ENCODE data around the gene JADE3. TPM values are rescaled to one million over a fixed set of nuclear protein-coding genes. Genes with fewer than 3 reads are reported as not detected.

Gene JADE3
- polyA plus RNA-seq, 4 donors: 1.1 to 11.5 (median 2.4) TPM

- Histone ChIP-seq H3K9me3 (ENCODE audit: control insufficient read depth in 2 of 2, insufficient read depth in 1 of 2, low read depth in 1 of 2, low read length in 1 of 2) (no peaks in the 10 kb centered on the region), H3K27ac (ENCODE audit: low read depth in 1 of 3, low read length in 2 of 3) (peak overlapping the region in 1 of 3 donors; percentile 24), H3K4me3 (ENCODE audit: low read depth in 1 of 3, low read length in 3 of 3) (no peak overlapping the region), H3K27me3 (ENCODE audit: control insufficient read depth in 3 of 3, insufficient read depth in 3 of 3, low read length in 3 of 3) (no peaks in the 10 kb centered on the region), H3K4me1 (ENCODE audit: control insufficient read depth in 3 of 3, insufficient read depth in 2 of 3, low read depth in 1 of 3, low read length in 2 of 3) (peaks cover 0 to 7% (median 0%) of the 10 kb centered on the region in 3 donors), H3K36me3 (ENCODE audit: control insufficient read depth in 3 of 3, insufficient read depth in 2 of 3, low read depth in 1 of 3, low read length in 3 of 3) (peaks cover 0 to 11% (median 0%) of the 10 kb centered on the region in 3 donors)
- DNase-seq: no peak
- no peak for FAIRE-seq
- 3 to 65% (median 34%) methylated on average over 2 of the region's 2 CpGs for WGBS, 3 donors
Observed at GRCh38 chrX:47061238-47061919, 149.2 kb downstream of the JADE3 start.

GRCh38 chrX:47063179-47063578 lies 151.0 kb downstream of the JADE3 start:
- no peaks in the 10 kb centered on the region for H3K9me3 ChIP-seq (ENCODE audit: control insufficient read depth in 2 of 2, insufficient read depth in 1 of 2, low read depth in 1 of 2, low read length in 1 of 2)
- no peak overlapping the region for H3K27ac ChIP-seq (ENCODE audit: low read depth in 1 of 3, low read length in 2 of 3)
- no peaks in the 10 kb centered on the region for H3K27me3 ChIP-seq (ENCODE audit: control insufficient read depth in 3 of 3, insufficient read depth in 3 of 3, low read length in 3 of 3)
- WGBS, 3 donors: 69 to 93% (median 89%) methylated on average over 2 of the region's 2 CpGs
- peaks cover 0 to 4% (median 0%) of the 10 kb centered on the region in 3 donors for H3K36me3 ChIP-seq (ENCODE audit: control insufficient read depth in 3 of 3, insufficient read depth in 2 of 3, low read depth in 1 of 3, low read length in 3 of 3)
- no peak overlapping the region for H3K4me3 ChIP-seq (ENCODE audit: low read depth in 1 of 3, low read length in 3 of 3)
- peaks cover 0 to 8% (median 0%) of the 10 kb centered on the region in 3 donors for H3K4me1 ChIP-seq (ENCODE audit: control insufficient read depth in 3 of 3, insufficient read depth in 2 of 3, low read depth in 1 of 3, low read length in 2 of 3)
- DNase-seq: no peak
- FAIRE-seq: no peak

- WGBS, 3 donors: 36 to 46% (median 43%) methylated on average over 3 of the region's 3 CpGs
- H3K36me3 ChIP-seq (ENCODE audit: control insufficient read depth in 3 of 3, insufficient read depth in 2 of 3, low read depth in 1 of 3, low read length in 3 of 3): no peaks in the 10 kb centered on the region
- no peak overlapping the region for H3K27ac ChIP-seq (ENCODE audit: low read depth in 1 of 3, low read length in 2 of 3)
- H3K4me1 ChIP-seq (ENCODE audit: control insufficient read depth in 3 of 3, insufficient read depth in 2 of 3, low read depth in 1 of 3, low read length in 2 of 3): peaks cover 0 to 5% (median 0%) of the 10 kb centered on the region in 3 donors
- no peaks in the 10 kb centered on the region for H3K9me3 ChIP-seq (ENCODE audit: control insufficient read depth in 2 of 2, insufficient read depth in 1 of 2, low read depth in 1 of 2, low read length in 1 of 2)
- no peak for DNase-seq
- no peak overlapping the region for H3K4me3 ChIP-seq (ENCODE audit: low read depth in 1 of 3, low read length in 3 of 3)
- FAIRE-seq: no peak
- no peaks in the 10 kb centered on the region for H3K27me3 ChIP-seq (ENCODE audit: control insufficient read depth in 3 of 3, insufficient read depth in 3 of 3, low read length in 3 of 3)
Observed at GRCh38 chrX:47068214-47068613, 156.0 kb downstream of the JADE3 start.

- H3K4me3 ChIP-seq (ENCODE audit: low read depth in 1 of 3, low read length in 3 of 3): no peak overlapping the region
- DNase-seq (no peak), FAIRE-seq (no peak)
- peaks cover 0 to 5% (median 0%) of the 10 kb centered on the region in 3 donors for H3K4me1 ChIP-seq (ENCODE audit: control insufficient read depth in 3 of 3, insufficient read depth in 2 of 3, low read depth in 1 of 3, low read length in 2 of 3)
- no peaks in the 10 kb centered on the region for H3K36me3 ChIP-seq (ENCODE audit: control insufficient read depth in 3 of 3, insufficient read depth in 2 of 3, low read depth in 1 of 3, low read length in 3 of 3)
- no peak overlapping the region for H3K27ac ChIP-seq (ENCODE audit: low read depth in 1 of 3, low read length in 2 of 3)
- no peaks in the 10 kb centered on the region for H3K9me3 ChIP-seq (ENCODE audit: control insufficient read depth in 2 of 2, insufficient read depth in 1 of 2, low read depth in 1 of 2, low read length in 1 of 2)
- no peaks in the 10 kb centered on the region for H3K27me3 ChIP-seq (ENCODE audit: control insufficient read depth in 3 of 3, insufficient read depth in 3 of 3, low read length in 3 of 3)
Observed at GRCh38 chrX:47068720-47069119, 156.5 kb downstream of the JADE3 start.

- no peaks in the 10 kb centered on the region for H3K9me3 ChIP-seq (ENCODE audit: control insufficient read depth in 2 of 2, insufficient read depth in 1 of 2, low read depth in 1 of 2, low read length in 1 of 2)
- H3K4me1 ChIP-seq (ENCODE audit: control insufficient read depth in 3 of 3, insufficient read depth in 2 of 3, low read depth in 1 of 3, low read length in 2 of 3): peaks cover 0 to 10% (median 0%) of the 10 kb centered on the region in 3 donors
- 19 to 40% (median 36%) methylated on average over 39 to 59 of the region's 59 CpGs for WGBS, 3 donors
- FAIRE-seq (no peak), DNase-seq (peak; percentile 61 to 72)
- H3K36me3 ChIP-seq (ENCODE audit: control insufficient read depth in 3 of 3, insufficient read depth in 2 of 3, low read depth in 1 of 3, low read length in 3 of 3): peaks cover 0 to 7% (median 0%) of the 10 kb centered on the region in 3 donors
- peak within 1 kb of the TSS in 1 of 3 donors; percentile 87 for H3K27ac ChIP-seq (ENCODE audit: low read depth in 1 of 3, low read length in 2 of 3)
- peak within 1 kb of the TSS in 2 of 3 donors; percentile 42 to 48 for H3K4me3 ChIP-seq (ENCODE audit: low read depth in 1 of 3, low read length in 3 of 3)
- H3K27me3 ChIP-seq (ENCODE audit: control insufficient read depth in 3 of 3, insufficient read depth in 3 of 3, low read length in 3 of 3): no peaks in the 10 kb centered on the region
Observed at GRCh38 chrX:47078129-47079043, 166.2 kb downstream of the JADE3 start, which contains the start of gene RGN. Gene RGN (plus strand): TSS chrX:47078443. CDS start chrX:47081145, 2,702 bp downstream.

- no peak for FAIRE-seq
- H3K27me3 ChIP-seq (ENCODE audit: control insufficient read depth in 3 of 3, insufficient read depth in 3 of 3, low read length in 3 of 3): no peaks in the 10 kb centered on the region
- 36 to 65% (median 49%) methylated on average over 9 of the region's 9 CpGs for WGBS, 3 donors
- peak overlapping the region in 1 of 3 donors; percentile 81 for H3K27ac ChIP-seq (ENCODE audit: low read depth in 1 of 3, low read length in 2 of 3)
- peak overlapping the region in 1 of 3 donors; percentile 27 for H3K4me3 ChIP-seq (ENCODE audit: low read depth in 1 of 3, low read length in 3 of 3)
- no peaks in the 10 kb centered on the region for H3K9me3 ChIP-seq (ENCODE audit: control insufficient read depth in 2 of 2, insufficient read depth in 1 of 2, low read depth in 1 of 2, low read length in 1 of 2)
- peak in 1 of 2 donors; percentile 49 for DNase-seq
- peaks cover 0 to 10% (median 0%) of the 10 kb centered on the region in 3 donors for H3K4me1 ChIP-seq (ENCODE audit: control insufficient read depth in 3 of 3, insufficient read depth in 2 of 3, low read depth in 1 of 3, low read length in 2 of 3)
- H3K36me3 ChIP-seq (ENCODE audit: control insufficient read depth in 3 of 3, insufficient read depth in 2 of 3, low read depth in 1 of 3, low read length in 3 of 3): peaks cover 0 to 14% (median 0%) of the 10 kb centered on the region in 3 donors
Observed at GRCh38 chrX:47080215-47080914, 168.1 kb downstream of the JADE3 start.

GRCh38 chrX:47080915-47081236 lies 168.7 kb downstream of the JADE3 start:
- Histone ChIP-seq H3K27ac (ENCODE audit: low read depth in 1 of 3, low read length in 2 of 3) (peak overlapping the region in 1 of 3 donors; percentile 81), H3K36me3 (ENCODE audit: control insufficient read depth in 3 of 3, insufficient read depth in 2 of 3, low read depth in 1 of 3, low read length in 3 of 3) (peaks cover 0 to 14% (median 0%) of the 10 kb centered on the region in 3 donors), H3K4me1 (ENCODE audit: control insufficient read depth in 3 of 3, insufficient read depth in 2 of 3, low read depth in 1 of 3, low read length in 2 of 3) (peaks cover 0 to 10% (median 0%) of the 10 kb centered on the region in 3 donors), H3K27me3 (ENCODE audit: control insufficient read depth in 3 of 3, insufficient read depth in 3 of 3, low read length in 3 of 3) (no peaks in the 10 kb centered on the region), H3K9me3 (ENCODE audit: control insufficient read depth in 2 of 2, insufficient read depth in 1 of 2, low read depth in 1 of 2, low read length in 1 of 2) (no peaks in the 10 kb centered on the region), H3K4me3 (ENCODE audit: low read depth in 1 of 3, low read length in 3 of 3) (peak overlapping the region in 1 of 3 donors; percentile 27)
- FAIRE-seq (no peak), DNase-seq (no peak)
- 34 to 67% (median 41%) methylated on average over 5 of the region's 5 CpGs for WGBS, 3 donors

Data from small intestine (tissue), 7 donors.